Smooth muscle cell (in vitro differentiated cells): Measurements from ENCODE around the gene TEX29. TPM values are rescaled to one million over a fixed set of nuclear protein-coding genes. Genes with fewer than 3 reads are reported as not detected.

ENCODE experiments used
- DNase-seq: peaks from one replicate; lab custom pipeline; 2025; ENCODE audit not compliant: unreplicated experiment; lab: John Stamatoyannopoulos, UW
- H2AFZ ChIP-seq: fragments of 200-600 bp; sonication (generic); 2 replicates; pipeline ENCODE4 v1.6.0; 2016; ENCODE audit warnings: antibody characterized with exemption, low read depth, mild to moderate bottlenecking
- H3F3A ChIP-seq: fragments of 200-600 bp; sonication (generic); 2 replicates; pipeline ENCODE4 v1.6.0; 2017; ENCODE audit warnings: antibody characterized with exemption, low read depth
- H3K27ac ChIP-seq: fragments of 200-600 bp; sonication (generic); 2 replicates; pipeline ENCODE4 v1.5.1; 2016; ENCODE audit warnings: low read depth, mild to moderate bottlenecking
- H3K27me3 ChIP-seq: fragments of 200-600 bp; sonication (generic); 2 replicates; pipeline ENCODE4 v1.6.1; 2016; ENCODE audit warnings: low read depth, mild to moderate bottlenecking
- H3K36me3 ChIP-seq: fragments of 200-600 bp; sonication (generic); 2 replicates; pipeline ENCODE4 v1.5.1; 2016; ENCODE audit warnings: low read depth
- H3K4me1 ChIP-seq: fragments of 200-600 bp; sonication (generic); 2 replicates; pipeline ENCODE4 v1.5.1; 2016; ENCODE audit warnings: low read depth
- H3K4me2 ChIP-seq: fragments of 200-600 bp; sonication (generic); 2 replicates; pipeline ENCODE4 v1.6.0; 2016; ENCODE audit warnings: mild to moderate bottlenecking
- H3K4me3 ChIP-seq: fragments of 200-600 bp; sonication (generic); 2 replicates; pipeline ENCODE4 v1.5.1; 2016; ENCODE audit warnings: mild to moderate bottlenecking
- H3K79me2 ChIP-seq: fragments of 200-600 bp; sonication (generic); 2 replicates; pipeline ENCODE4 v1.6.0; 2016; ENCODE audit warnings: low read depth, mild to moderate bottlenecking
- H3K9ac ChIP-seq: fragments of 200-600 bp; sonication (generic); 2 replicates; pipeline ENCODE4 v1.6.0; 2016; ENCODE audit warnings: low read depth
- H3K9me3 ChIP-seq: fragments of 200-600 bp; sonication (generic); replicated peaks from 2 replicates; pipeline ENCODE4 v1.5.1; 2016; ENCODE audit warnings: low read depth
- H4K20me1 ChIP-seq: fragments of 200-600 bp; sonication (generic); 2 replicates; pipeline ENCODE4 v1.6.0; 2016; ENCODE audit warnings: low read depth
- CTCF ChIP-seq: fragments of 200-600 bp; sonication (generic); IDR thresholded peaks from 2 replicates; pipeline ENCODE4 v1.5.1; 2017; ENCODE audit warnings: borderline replicate concordance, mild to moderate bottlenecking, antibody characterized with exemption; ENCODE audit not compliant: insufficient read depth, poor library complexity, severe bottlenecking
- WGBS: methylation state at CpG from one replicate; pipeline ENCODE4 v1.1.7; 2016; ENCODE audit warnings: low lambda C conversion rate; 5-methylcytosine and 5-hydroxymethylcytosine counted together
- polyA plus RNA-seq: library from polyadenylated mRNA; unstranded; fragments of >200 nt; fragmentation: Nextera tagmentation; extraction: Ambion mirVana; gene quantifications from 2 replicates; pipeline ENCODE4 v1.2.1, GENCODE V29; 2016
- total RNA-seq: library from RNA; depleted of rRNA; stranded (reverse); fragments of >200 nt; gene quantifications from 2 replicates; pipeline ENCODE4 v1.2.3, GENCODE V29; 2014

TEX29 gene
- total and polyA plus RNA-seq, 2 experiments from 2014 or later: 1.0 to 4.4 TPM

- H3K4me2 ChIP-seq: no peak overlapping the region
- no peaks in the 10 kb centered on the region for H3K36me3 ChIP-seq
- peaks cover 6% of the 10 kb centered on the region for H3K9me3 ChIP-seq
- no peak overlapping the region for H3K9ac ChIP-seq
- H3K4me1 ChIP-seq: no peaks in the 10 kb centered on the region
- no peak for TF ChIP-seq CTCF
- H3K4me3 ChIP-seq: no peak overlapping the region
- no peaks in the 10 kb centered on the region for H3F3A ChIP-seq
- H2AFZ ChIP-seq: no peak overlapping the region
- no peaks in the 10 kb centered on the region for H4K20me1 ChIP-seq
- no peaks in the 10 kb centered on the region for H3K79me2 ChIP-seq
- 80% methylated on average over 14 of the region's 14 CpGs for WGBS
- no peaks in the 10 kb centered on the region for H3K27me3 ChIP-seq
- DNase-seq: no peak
- peak overlapping the region; percentile 48 for H3K27ac ChIP-seq
These were observed 6.5 kb upstream of the TEX29 start for GRCh38 chr13:111313911-111314425.

- Histone ChIP-seq H3K4me3 (no peak overlapping the region), H4K20me1 (no peaks in the 10 kb centered on the region), H3K27me3 (no peaks in the 10 kb centered on the region), H3K4me1 (no peaks in the 10 kb centered on the region), H3K79me2 (no peaks in the 10 kb centered on the region), H3K9me3 (peaks cover 6% of the 10 kb centered on the region), H3F3A (no peaks in the 10 kb centered on the region), H3K36me3 (no peaks in the 10 kb centered on the region), H3K27ac (peak overlapping the region; percentile 48), H3K4me2 (peak overlapping the region; percentile 29), H3K9ac (no peak overlapping the region), H2AFZ (no peak overlapping the region)
- DNase-seq: no peak
- no peak for TF ChIP-seq CTCF
- 53% methylated on average over 6 of the region's 6 CpGs for WGBS
These were observed 5.6 kb upstream of the TEX29 start for GRCh38 chr13:111314852-111315251.

GRCh38 chr13:111315347-111315995, 5.0 kb upstream of the TEX29 start:
- Histone ChIP-seq H3K4me3 (no peak overlapping the region), H3K36me3 (no peaks in the 10 kb centered on the region), H3K27ac (peak overlapping the region; percentile 48), H3K4me1 (no peaks in the 10 kb centered on the region), H3K4me2 (peak overlapping the region; percentile 29), H3K27me3 (no peaks in the 10 kb centered on the region), H2AFZ (no peak overlapping the region), H3K79me2 (no peaks in the 10 kb centered on the region), H4K20me1 (no peaks in the 10 kb centered on the region), H3F3A (no peaks in the 10 kb centered on the region), H3K9me3 (peaks cover 6% of the 10 kb centered on the region), H3K9ac (no peak overlapping the region)
- TF ChIP-seq CTCF: no peak
- 89% methylated on average over 15 of the region's 15 CpGs for WGBS
- DNase-seq: no peak

GRCh38 chr13:111316161-111316730, 4.2 kb upstream of the TEX29 start:
- TF ChIP-seq CTCF: no peak
- H3K9ac ChIP-seq: no peak overlapping the region
- H3K9me3 ChIP-seq: peaks cover 6% of the 10 kb centered on the region
- H3K36me3 ChIP-seq: no peaks in the 10 kb centered on the region
- no peaks in the 10 kb centered on the region for H3K4me1 ChIP-seq
- H3K27ac ChIP-seq: no peak overlapping the region
- DNase-seq: no peak
- no peaks in the 10 kb centered on the region for H3K79me2 ChIP-seq
- no peaks in the 10 kb centered on the region for H4K20me1 ChIP-seq
- H3K4me3 ChIP-seq: no peak overlapping the region
- no peak overlapping the region for H3K4me2 ChIP-seq
- H3K27me3 ChIP-seq: no peaks in the 10 kb centered on the region
- 86% methylated on average over 12 of the region's 12 CpGs for WGBS
- no peaks in the 10 kb centered on the region for H3F3A ChIP-seq
- H2AFZ ChIP-seq: no peak overlapping the region
